ENCODE data around the gene SLC28A3. TPM values are rescaled to one million over a fixed set of nuclear protein-coding genes. Genes with fewer than 3 reads are reported as not detected.
A peak's percentile ranks its signal among the peaks of the same experiment; 100 is the strongest.

Gene SLC28A3
- total RNA-seq, 4 donors from 2014 or later: 0.23 TPM; not detected in 3

DNA sequence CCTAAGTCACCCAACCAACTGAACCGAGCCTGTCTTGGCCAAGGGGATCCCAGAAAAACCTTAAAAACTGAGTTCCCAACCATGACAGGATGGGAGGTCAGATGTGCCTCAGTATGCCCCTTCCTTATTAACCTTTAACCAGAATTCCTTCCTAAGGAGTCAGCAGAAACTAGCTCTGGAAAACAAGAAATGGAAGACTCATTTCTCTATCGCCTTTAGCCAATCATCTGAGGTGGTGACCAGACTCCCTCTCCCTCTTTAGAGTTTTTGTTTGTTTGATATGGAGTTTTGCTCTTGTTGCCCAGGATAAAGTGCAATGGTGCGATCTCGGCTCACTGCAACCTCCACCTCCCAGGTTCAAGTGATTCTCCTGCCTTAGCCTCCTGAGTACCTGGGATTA is 37.5 kb downstream of the SLC28A3 start:
- Histone ChIP-seq H3K27me3 (no peaks in the 10 kb centered on the region), H3K9me3 (no peaks in the 10 kb centered on the region), H3K4me1 (no peaks in the 10 kb centered on the region), H3K4me3 (no peak overlapping the region), H3K27ac (no peak overlapping the region), H3K36me3 (no peaks in the 10 kb centered on the region)
- in situ Hi-C loops (cut with MboI; ENCODE audit: low sequenced_read_pairs in 4 of 4) (no loop called here), intact Hi-C loops (cut with DNase I; ENCODE audit: low total_unique reads) (no loop called here)
- no peak for ATAC-seq
- no peak for DNase-seq
- TF ChIP-seq, protein P1, sequence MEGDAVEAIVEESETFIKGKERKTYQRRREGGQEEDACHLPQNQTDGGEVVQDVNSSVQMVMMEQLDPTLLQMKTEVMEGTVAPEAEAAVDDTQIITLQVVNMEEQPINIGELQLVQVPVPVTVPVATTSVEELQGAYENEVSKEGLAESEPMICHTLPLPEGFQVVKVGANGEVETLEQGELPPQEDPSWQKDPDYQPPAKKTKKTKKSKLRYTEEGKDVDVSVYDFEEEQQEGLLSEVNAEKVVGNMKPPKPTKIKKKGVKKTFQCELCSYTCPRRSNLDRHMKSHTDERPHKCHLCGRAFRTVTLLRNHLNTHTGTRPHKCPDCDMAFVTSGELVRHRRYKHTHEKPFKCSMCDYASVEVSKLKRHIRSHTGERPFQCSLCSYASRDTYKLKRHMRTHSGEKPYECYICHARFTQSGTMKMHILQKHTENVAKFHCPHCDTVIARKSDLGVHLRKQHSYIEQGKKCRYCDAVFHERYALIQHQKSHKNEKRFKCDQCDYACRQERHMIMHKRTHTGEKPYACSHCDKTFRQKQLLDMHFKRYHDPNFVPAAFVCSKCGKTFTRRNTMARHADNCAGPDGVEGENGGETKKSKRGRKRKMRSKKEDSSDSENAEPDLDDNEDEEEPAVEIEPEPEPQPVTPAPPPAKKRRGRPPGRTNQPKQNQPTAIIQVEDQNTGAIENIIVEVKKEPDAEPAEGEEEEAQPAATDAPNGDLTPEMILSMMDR (IDR thresholded peaks at IDR 0.05 in 4 of 5, conservative IDR thresholded peaks at IDR 0.05 in 1 of 5): no peak
- TF ChIP-seq POLR2A (IDR thresholded peaks at IDR 0.05): no peak

DNA sequence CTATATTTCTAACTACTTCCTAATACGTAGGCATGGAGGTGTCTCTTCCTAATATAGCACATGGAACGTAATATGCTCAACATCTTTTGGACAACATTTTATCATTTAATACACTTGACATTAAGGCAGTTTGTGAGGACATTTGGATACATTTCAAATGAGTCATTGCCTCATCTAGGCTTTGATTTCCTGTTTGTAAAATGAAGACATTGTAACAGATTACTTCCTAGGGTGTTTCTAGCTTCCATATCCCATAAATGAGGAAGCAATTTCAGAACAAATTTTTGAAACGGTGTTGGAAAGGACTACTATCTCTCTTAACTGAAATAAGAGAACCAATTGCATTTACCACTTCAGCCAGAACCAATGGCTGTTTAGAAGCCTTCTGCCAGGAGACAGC is 38.7 kb downstream of the SLC28A3 start:
- Histone ChIP-seq H3K27ac (no peak overlapping the region), H3K4me1 (no peaks in the 10 kb centered on the region), H3K4me3 (no peak overlapping the region), H3K27me3 (no peaks in the 10 kb centered on the region), H3K9me3 (no peaks in the 10 kb centered on the region), H3K36me3 (no peaks in the 10 kb centered on the region)
- DNase-seq (no peak), ATAC-seq (peak in 1 of 2 donors; percentile 12)
- intact Hi-C loops (cut with DNase I; ENCODE audit: low total_unique reads): no loop called here
- in situ Hi-C loops (cut with MboI; ENCODE audit: low sequenced_read_pairs in 4 of 4): no loop called here
- TF ChIP-seq POLR2A (IDR thresholded peaks at IDR 0.05): no peak
- TF ChIP-seq, protein P1 (IDR thresholded peaks at IDR 0.05 in 4 of 5, conservative IDR thresholded peaks at IDR 0.05 in 1 of 5): no peak

DNA sequence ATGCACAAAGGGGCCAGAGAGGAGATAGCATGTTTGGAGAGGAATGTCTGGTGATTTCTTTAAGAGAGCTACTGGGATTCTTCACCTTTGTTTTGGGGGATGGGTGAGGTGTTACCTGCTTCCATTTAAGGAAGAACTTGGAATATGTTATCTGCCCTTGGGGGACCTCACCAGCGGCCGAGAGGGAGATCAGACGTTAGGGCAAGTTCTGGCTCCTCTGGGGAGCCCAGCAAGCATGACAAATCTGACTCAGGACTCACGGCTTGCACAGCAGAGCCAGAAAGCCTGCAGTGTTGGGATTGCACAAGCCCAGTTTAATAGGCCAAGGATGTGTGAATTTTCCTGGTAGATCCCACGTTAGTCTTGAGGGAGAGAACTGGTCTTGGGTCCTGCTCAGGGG is 40.3 kb downstream of the SLC28A3 start:
- H3K4me1 ChIP-seq: no peaks in the 10 kb centered on the region
- H3K9me3 ChIP-seq: no peaks in the 10 kb centered on the region
- no peaks in the 10 kb centered on the region for H3K27me3 ChIP-seq
- no peaks in the 10 kb centered on the region for H3K36me3 ChIP-seq
- DNase-seq: no peak
- intact Hi-C loops (cut with DNase I; ENCODE audit: low total_unique reads): no loop called here
- TF ChIP-seq POLR2A (IDR thresholded peaks at IDR 0.05): no peak
- TF ChIP-seq, protein P1 (IDR thresholded peaks at IDR 0.05 in 4 of 5, conservative IDR thresholded peaks at IDR 0.05 in 1 of 5): no peak
- H3K4me3 ChIP-seq: no peak overlapping the region
- H3K27ac ChIP-seq: no peak overlapping the region
- ATAC-seq: no peak
- in situ Hi-C loops (cut with MboI; ENCODE audit: low sequenced_read_pairs in 4 of 4): no loop called here

DNA sequence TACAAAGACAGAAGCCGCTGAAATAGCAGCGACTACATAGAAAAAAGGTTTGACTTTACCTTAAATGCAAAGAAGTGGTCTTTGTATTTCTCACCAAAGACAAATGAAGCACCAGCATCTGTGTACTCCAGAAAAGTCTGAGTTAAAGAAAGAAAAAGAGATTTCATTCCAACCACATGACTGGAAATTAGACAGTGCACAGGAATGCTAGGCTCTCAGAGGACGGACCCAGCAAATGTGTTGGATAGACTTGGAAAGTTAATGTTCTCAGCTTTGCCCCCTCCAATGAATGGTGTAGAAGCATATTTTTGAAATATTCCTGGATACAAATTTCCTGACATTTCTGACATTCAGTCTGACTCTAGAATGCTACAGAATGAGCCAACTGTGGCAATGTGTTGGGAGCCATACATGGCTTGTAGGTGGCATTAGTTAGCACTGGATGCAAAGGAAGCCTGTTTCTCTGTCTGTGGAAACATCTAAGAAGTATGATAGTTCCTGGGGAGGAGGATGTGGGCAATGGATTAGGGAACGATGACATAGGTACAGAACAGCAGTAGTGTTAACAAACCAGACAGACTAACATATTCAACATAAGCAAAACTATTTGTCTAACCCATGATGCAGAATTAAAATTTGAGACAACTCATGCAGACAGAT is 43.3 kb downstream of the SLC28A3 start:
- no peak for ATAC-seq
- intact Hi-C loops (cut with DNase I; ENCODE audit: low total_unique reads) (no loop called here), in situ Hi-C loops (cut with MboI; ENCODE audit: low sequenced_read_pairs in 4 of 4) (no loop called here)
- DNase-seq: no peak
- no peak overlapping the region for H3K27ac ChIP-seq
- no peaks in the 10 kb centered on the region for H3K9me3 ChIP-seq
- no peak for TF ChIP-seq POLR2A (IDR thresholded peaks at IDR 0.05)
- TF ChIP-seq, protein P1 (IDR thresholded peaks at IDR 0.05 in 4 of 5, conservative IDR thresholded peaks at IDR 0.05 in 1 of 5): no peak
- H3K4me1 ChIP-seq: no peaks in the 10 kb centered on the region
- no peaks in the 10 kb centered on the region for H3K27me3 ChIP-seq
- no peaks in the 10 kb centered on the region for H3K36me3 ChIP-seq
- H3K4me3 ChIP-seq: no peak overlapping the region
